ENCODE results near the gene CD99L2. TPM values are rescaled to one million over a fixed set of nuclear protein-coding genes. Genes with fewer than 3 reads are reported as not detected.

CD99L2 gene
- total and polyA plus RNA-seq, 2 of the 8 experiments (the other 6 are each of a cell fraction or from before 2014, with no cell fraction given): 8.0 to 8.5 TPM

GRCh38 chrX:150905293-150905692 is 6.8 kb upstream of the CD99L2 start:
- H2BK15ac ChIP-seq (ENCODE audit: low read length): no peak overlapping the region
- ChIA-PET POLR2A (ENCODE audit: partially characterized antibody) (interaction anchor here (1.3 kb wide), 1 partner anchor 84 kb away, joined by 3 read pairs; no protein-coding TSS in a partner anchor), CTCF (ENCODE audit: partially characterized antibody) (no interaction called here)
- no peak overlapping the region for H3K56ac ChIP-seq (replicated peaks; ENCODE audit: insufficient read length, low read depth, low read length)
- H2AK5ac ChIP-seq (ENCODE audit: low read depth, low read length): no peak overlapping the region
- H3K4me1 ChIP-seq (replicated peaks in 1 of 4; ENCODE audit: control insufficient read depth in 3 of 4, insufficient read depth in 4 of 4, low read length in 3 of 4): peaks cover 9 to 26% (median 20%) of the 10 kb centered on the region in 4 experiments
- no peak for DNase-seq (ENCODE audit: low read depth in 1 of 2, low spot score in 2 of 2)
- no peak overlapping the region for H3K14ac ChIP-seq (ENCODE audit: insufficient read length)
- WGBS, 2 experiments (ENCODE audit: extremely low coverage in 1 of 2, insufficient coverage in 1 of 2, insufficient read length in 1 of 2, insufficient replicate concordance in 2 of 2, low coverage in 1 of 2, low lambda C conversion rate in 2 of 2, missing lambda C conversion rate in 1 of 2): 88% methylated on average over 3 of the region's 3 CpGs; no CpG with 5 or more reads in 1 of the 2 experiments
- no peaks in the 10 kb centered on the region for H3K79me1 ChIP-seq (ENCODE audit: low read depth, low read length)
- no peak overlapping the region for H4K5ac ChIP-seq (ENCODE audit: insufficient read length, low read depth, low read length)
- H3K9me3 ChIP-seq (ENCODE audit: insufficient read depth in 2 of 2, low read depth in 1 of 2, low read length in 1 of 2): no peaks in the 10 kb centered on the region
- H3K27ac ChIP-seq (ENCODE audit: low read depth, low read length): no peak overlapping the region
- H3K9ac ChIP-seq (replicated peaks in 1 of 4; ENCODE audit: extremely low read depth in 1 of 4, low read depth in 3 of 4, low read length in 3 of 4): no peak overlapping the region
- H3K4me2 ChIP-seq (ENCODE audit: insufficient read depth in 1 of 2, low read depth in 2 of 2, low read length in 2 of 2): no peak overlapping the region
- no peak overlapping the region for H3K23ac ChIP-seq (ENCODE audit: insufficient read length)
- H2BK120ac ChIP-seq (replicated peaks; ENCODE audit: low read depth, low read length): no peak overlapping the region
- H2BK12ac ChIP-seq (ENCODE audit: low read depth, low read length): peak overlapping the region; percentile 84; the same call in 1 of the 2 replicates
- no peak overlapping the region for H3K4me3 ChIP-seq (ENCODE audit: extremely low read depth in 1 of 4, insufficient read depth in 2 of 4, low read depth in 3 of 4, low read length in 4 of 4)
- no peak overlapping the region for H3K4ac ChIP-seq (replicated peaks; ENCODE audit: insufficient read length, low read depth, low read length)
- H3K36me3 ChIP-seq (ENCODE audit: control insufficient read depth in 2 of 4, insufficient read depth in 4 of 4, low read length in 3 of 4): no peaks in the 10 kb centered on the region
- H2BK20ac ChIP-seq (ENCODE audit: low read length): no peak overlapping the region; the same call in 1 of the 2 replicates
- no peak for FAIRE-seq
- peak overlapping the region; percentile 56 for H4K91ac ChIP-seq (replicated peaks; ENCODE audit: insufficient read length, low read length)
- no peak overlapping the region for H2BK5ac ChIP-seq (ENCODE audit: low read depth, low read length)
- H2AFZ ChIP-seq (ENCODE audit: low read length): no peak overlapping the region
- H3K23me2 ChIP-seq (ENCODE audit: low read depth, low read length): no peaks in the 10 kb centered on the region
- H3K79me2 ChIP-seq (ENCODE audit: control insufficient read depth in 1 of 2, insufficient read depth in 2 of 2, low read length in 2 of 2): no peaks in the 10 kb centered on the region
- H3K18ac ChIP-seq (ENCODE audit: extremely low read depth, low read length): no peak overlapping the region; the same call in 1 of the 2 replicates
- no peak overlapping the region for H4K8ac ChIP-seq (ENCODE audit: extremely low read depth, insufficient read depth, low read length)
- no peaks in the 10 kb centered on the region for H4K20me1 ChIP-seq (replicated peaks in 1 of 2; ENCODE audit: control insufficient read depth in 1 of 2, insufficient read depth in 2 of 2, low read length in 2 of 2)
- no peaks in the 10 kb centered on the region for H3K27me3 ChIP-seq (replicated peaks in 1 of 4; ENCODE audit: control insufficient read depth in 3 of 4, extremely low read depth in 1 of 4, insufficient read depth in 3 of 4, low read length in 3 of 4)
- no peak for TF ChIP-seq KDM1A (IDR thresholded peaks at IDR 0.05; ENCODE audit: borderline replicate concordance, low read length)
- TF ChIP-seq ZNF274 (IDR thresholded peaks at IDR 0.05; ENCODE audit: borderline replicate concordance, extremely low read depth, low read length): no peak
- TF ChIP-seq TCF12 (IDR thresholded peaks at IDR 0.05; ENCODE audit: low read depth, low read length): no peak
- TF ChIP-seq CHD2 (IDR thresholded peaks at IDR 0.05; ENCODE audit: low read length): no peak
- TF ChIP-seq CBX8 (IDR thresholded peaks at IDR 0.05; ENCODE audit: borderline replicate concordance, low read depth, low read length): no peak
- TF ChIP-seq, protein P1, sequence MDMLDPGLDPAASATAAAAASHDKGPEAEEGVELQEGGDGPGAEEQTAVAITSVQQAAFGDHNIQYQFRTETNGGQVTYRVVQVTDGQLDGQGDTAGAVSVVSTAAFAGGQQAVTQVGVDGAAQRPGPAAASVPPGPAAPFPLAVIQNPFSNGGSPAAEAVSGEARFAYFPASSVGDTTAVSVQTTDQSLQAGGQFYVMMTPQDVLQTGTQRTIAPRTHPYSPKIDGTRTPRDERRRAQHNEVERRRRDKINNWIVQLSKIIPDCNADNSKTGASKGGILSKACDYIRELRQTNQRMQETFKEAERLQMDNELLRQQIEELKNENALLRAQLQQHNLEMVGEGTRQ (IDR thresholded peaks at IDR 0.05; ENCODE audit: low read length): no peak
